Skeletal muscle satellite cell (primary cell): ENCODE results near the gene FBXL17.

Experiments
- H3K27me3 ChIP-seq: 2 replicates; pipeline ENCODE4 v1.7.0; 2013; ENCODE audit warnings: low read length; ENCODE audit not compliant: control insufficient read depth, insufficient read depth
- H3K36me3 ChIP-seq: 2 replicates; pipeline ENCODE4 v1.7.0; 2013; ENCODE audit warnings: mild to moderate bottlenecking, control low read depth, low read length; ENCODE audit not compliant: insufficient read depth
- H3K4me1 ChIP-seq: 2 replicates; pipeline ENCODE4 v1.7.0; 2013; ENCODE audit warnings: low read length; ENCODE audit not compliant: control insufficient read depth, insufficient read depth
- H3K4me2 ChIP-seq: 2 replicates; pipeline ENCODE4 v1.7.0; 2013; ENCODE audit warnings: mild to moderate bottlenecking, low read length
- H3K4me3 ChIP-seq: 2 replicates; pipeline ENCODE4 v1.7.0; 2013; ENCODE audit warnings: low read length
- H3K9ac ChIP-seq: 2 replicates; pipeline ENCODE4 v1.7.0; 2013; ENCODE audit warnings: mild to moderate bottlenecking, low read depth, low read length, moderate library complexity
- H3K9me3 ChIP-seq: replicated peaks from 2 replicates; pipeline ENCODE4 v1.7.0; 2013; ENCODE audit warnings: mild to moderate bottlenecking, control low read depth, low read length

FBXL17 gene

DNA sequence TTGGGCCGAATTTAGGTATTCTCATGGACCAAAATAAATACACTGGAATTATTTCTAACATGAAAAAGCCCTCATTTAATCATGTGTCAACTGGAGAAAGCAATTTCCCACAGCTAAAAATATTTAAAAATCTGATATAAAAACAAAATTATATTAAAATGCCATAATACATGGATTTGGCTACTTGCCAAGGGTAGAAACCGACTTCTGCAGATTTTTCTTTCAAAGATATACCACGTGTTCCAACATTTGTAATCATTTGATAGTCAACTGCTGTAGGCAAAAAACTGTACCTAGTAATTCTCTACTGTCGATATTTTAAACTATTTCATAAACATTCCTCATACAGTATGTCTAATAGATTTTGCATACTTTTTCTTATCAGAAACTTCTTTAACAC is 237.6 kb downstream of the FBXL17 start:
- no peak overlapping the region for H3K4me2 ChIP-seq
- no peaks in the 10 kb centered on the region for H3K36me3 ChIP-seq
- no peaks in the 10 kb centered on the region for H3K27me3 ChIP-seq
- H3K4me1 ChIP-seq = peaks cover 9% of the 10 kb centered on the region
- H3K4me3 ChIP-seq = no peak overlapping the region
- no peaks in the 10 kb centered on the region for H3K9me3 ChIP-seq
- no peak overlapping the region for H3K9ac ChIP-seq

DNA sequence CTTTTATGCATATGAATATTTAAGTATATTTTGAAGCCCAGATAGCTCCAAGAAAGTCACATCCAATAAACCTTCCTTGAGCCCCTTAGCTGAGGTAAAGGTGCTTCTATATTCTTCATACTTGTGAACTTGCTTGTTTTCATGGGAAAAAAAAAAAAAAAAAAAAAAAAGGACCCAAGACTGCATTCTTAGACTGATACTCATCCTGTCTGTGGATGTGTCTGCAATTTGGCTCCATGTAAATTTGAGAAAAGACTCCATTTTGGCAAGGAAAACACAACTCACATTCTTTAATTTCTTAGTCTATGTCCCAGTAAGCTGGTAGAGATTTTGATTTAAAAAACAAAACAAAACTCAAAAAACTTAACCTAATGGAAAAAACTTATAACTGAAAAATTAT is 238.3 kb downstream of the FBXL17 start:
- Histone ChIP-seq H3K9ac (no peak overlapping the region), H3K9me3 (no peaks in the 10 kb centered on the region), H3K27me3 (no peaks in the 10 kb centered on the region), H3K4me2 (no peak overlapping the region), H3K4me3 (no peak overlapping the region), H3K36me3 (no peaks in the 10 kb centered on the region), H3K4me1 (peaks cover 9% of the 10 kb centered on the region)

DNA sequence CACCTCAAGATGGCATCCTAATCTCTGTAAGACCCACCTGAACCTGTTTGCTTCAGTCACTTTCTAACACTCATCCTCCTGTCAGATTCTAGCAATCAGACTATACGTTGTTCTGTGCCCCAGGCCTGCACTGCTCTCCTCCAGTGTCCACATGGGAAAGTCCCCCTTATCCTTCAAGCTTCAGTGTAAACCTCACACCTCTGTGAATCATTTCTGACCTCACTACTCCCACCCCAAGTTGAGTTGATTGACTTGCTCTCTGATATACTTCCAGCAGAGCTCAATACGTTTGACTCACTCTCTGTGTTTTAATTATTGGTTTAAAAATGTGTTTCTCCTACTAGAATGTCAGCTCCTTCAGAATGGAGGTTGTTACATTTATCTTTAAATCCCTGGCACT is 240.2 kb downstream of the FBXL17 start:
- no peaks in the 10 kb centered on the region for H3K27me3 ChIP-seq
- H3K4me3 ChIP-seq = no peak overlapping the region
- H3K36me3 ChIP-seq = no peaks in the 10 kb centered on the region
- peaks cover 9% of the 10 kb centered on the region for H3K4me1 ChIP-seq
- H3K9ac ChIP-seq = no peak overlapping the region
- H3K9me3 ChIP-seq = no peaks in the 10 kb centered on the region
- no peak overlapping the region for H3K4me2 ChIP-seq

DNA sequence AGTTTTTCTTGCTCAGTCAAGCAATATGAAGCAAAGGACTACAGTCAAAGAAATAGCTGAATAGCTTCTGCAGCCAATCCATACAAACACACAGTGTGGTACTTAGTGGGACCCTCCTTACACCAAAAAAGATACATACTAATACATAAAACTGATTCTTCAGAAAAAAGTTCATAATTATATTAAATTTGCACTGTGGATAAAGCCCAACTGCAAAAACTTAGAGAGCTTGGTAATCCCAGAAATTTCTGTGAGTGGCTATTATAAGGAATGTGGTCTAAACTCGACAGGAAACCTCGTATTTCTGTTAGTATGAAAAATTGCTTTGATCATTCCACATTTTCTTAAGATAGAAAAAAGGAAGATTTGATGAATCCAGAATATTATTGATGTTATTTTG is 245.4 kb downstream of the FBXL17 start:
- Histone ChIP-seq H3K36me3 (no peaks in the 10 kb centered on the region), H3K4me3 (no peak overlapping the region), H3K9me3 (no peaks in the 10 kb centered on the region), H3K4me2 (no peak overlapping the region), H3K9ac (no peak overlapping the region), H3K4me1 (no peaks in the 10 kb centered on the region), H3K27me3 (no peaks in the 10 kb centered on the region)

DNA sequence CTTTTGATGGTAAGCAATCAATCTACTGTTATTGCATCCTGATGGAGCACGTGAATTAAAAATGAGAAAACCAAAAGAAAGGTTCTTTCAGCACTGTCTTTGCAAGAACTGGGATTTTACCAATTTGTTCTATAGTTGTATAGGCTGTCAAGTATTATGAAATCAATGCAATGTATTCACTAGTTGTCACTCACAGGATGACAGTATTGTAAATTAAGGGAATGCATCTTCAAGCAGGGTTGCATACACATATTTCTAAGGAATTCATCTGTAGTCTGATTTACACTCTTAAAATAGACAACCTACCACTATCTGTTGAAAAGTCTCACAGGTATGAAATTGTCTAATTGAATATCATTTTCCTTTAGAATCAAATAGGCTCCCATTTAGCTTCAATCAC is 252.8 kb downstream of the FBXL17 start:
- no peaks in the 10 kb centered on the region for H3K4me1 ChIP-seq
- no peak overlapping the region for H3K9ac ChIP-seq
- H3K4me2 ChIP-seq = no peak overlapping the region
- no peaks in the 10 kb centered on the region for H3K9me3 ChIP-seq
- H3K36me3 ChIP-seq = no peaks in the 10 kb centered on the region
- no peak overlapping the region for H3K4me3 ChIP-seq
- no peaks in the 10 kb centered on the region for H3K27me3 ChIP-seq

DNA sequence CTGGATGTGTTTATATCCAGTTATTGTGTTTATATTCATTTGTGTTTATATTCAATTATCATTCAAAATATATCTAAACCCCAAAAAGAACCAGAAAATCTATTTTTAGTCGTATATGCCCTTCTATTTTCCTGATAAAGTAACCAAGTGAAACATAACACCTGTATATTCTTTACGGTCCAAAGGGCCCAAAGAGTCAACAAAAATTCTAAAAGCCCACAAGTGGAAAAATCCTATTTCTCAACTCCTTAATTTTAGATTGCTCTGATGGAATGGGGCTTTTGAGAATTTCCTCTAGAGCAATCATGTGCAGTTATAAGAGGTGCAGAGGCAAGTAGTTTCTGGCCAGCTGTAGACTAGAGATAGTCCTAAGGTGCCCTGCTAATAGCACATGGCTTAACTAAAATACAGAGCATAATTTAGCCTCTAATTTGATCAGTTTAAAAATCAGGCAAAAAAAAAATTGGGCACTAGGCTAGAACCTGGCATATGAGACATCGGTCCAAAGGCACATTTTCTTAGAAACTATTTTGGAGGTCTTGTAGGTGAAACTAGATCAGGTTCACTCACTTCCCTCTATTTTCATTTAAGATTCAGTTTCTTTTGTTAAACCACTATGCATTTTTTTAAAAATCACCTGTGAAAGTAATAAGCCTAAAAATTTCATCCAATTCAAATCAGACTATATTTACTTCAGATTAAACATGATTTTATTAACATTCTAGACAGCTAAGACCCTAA is 256.0 kb downstream of the FBXL17 start:
- H3K4me2 ChIP-seq = no peak overlapping the region
- no peaks in the 10 kb centered on the region for H3K36me3 ChIP-seq
- H3K27me3 ChIP-seq = no peaks in the 10 kb centered on the region
- no peak overlapping the region for H3K4me3 ChIP-seq
- no peaks in the 10 kb centered on the region for H3K9me3 ChIP-seq
- no peak overlapping the region for H3K9ac ChIP-seq
- H3K4me1 ChIP-seq = no peaks in the 10 kb centered on the region

DNA sequence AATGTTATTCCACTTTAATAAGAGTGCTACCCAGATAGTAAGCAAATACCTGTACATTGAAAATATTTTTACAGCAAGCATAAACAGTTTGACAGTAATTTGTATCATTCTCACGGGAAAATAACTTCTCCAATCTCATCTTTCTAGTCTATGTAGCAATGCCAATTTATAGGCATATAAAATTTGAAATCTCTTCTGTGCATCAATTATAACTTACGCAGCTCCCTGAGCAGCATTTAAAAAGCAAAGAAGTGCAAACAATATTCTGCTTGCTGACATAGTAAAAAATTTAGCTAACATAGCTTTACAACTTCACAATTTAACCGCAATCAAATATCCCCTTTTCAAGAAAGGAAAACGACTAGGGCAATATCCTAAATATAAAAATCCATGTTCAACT is 257.3 kb downstream of the FBXL17 start:
- H3K27me3 ChIP-seq = no peaks in the 10 kb centered on the region
- no peaks in the 10 kb centered on the region for H3K36me3 ChIP-seq
- H3K4me3 ChIP-seq = no peak overlapping the region
- H3K4me2 ChIP-seq = no peak overlapping the region
- no peak overlapping the region for H3K9ac ChIP-seq
- no peaks in the 10 kb centered on the region for H3K4me1 ChIP-seq
- H3K9me3 ChIP-seq = no peaks in the 10 kb centered on the region

DNA sequence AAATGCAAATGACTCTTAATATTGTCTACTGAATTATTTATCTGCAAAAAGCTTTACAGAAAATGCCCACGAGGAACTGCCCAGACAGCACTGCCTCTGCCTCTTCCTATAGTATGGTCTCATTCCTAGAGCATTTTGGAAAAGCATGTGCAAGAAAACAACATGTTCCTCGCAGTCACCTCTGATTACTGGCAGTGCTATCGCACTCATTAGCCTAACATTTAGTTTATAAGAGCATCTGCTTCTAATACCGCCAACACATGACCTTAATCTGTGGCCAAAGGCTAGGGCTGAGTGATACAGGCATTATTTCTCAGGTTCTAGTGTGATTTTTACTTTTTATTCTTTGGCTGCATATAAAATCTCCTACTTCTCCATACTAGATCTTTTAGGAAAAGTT is 259.2 kb downstream of the FBXL17 start:
- no peaks in the 10 kb centered on the region for H3K36me3 ChIP-seq
- no peaks in the 10 kb centered on the region for H3K9me3 ChIP-seq
- no peak overlapping the region for H3K4me3 ChIP-seq
- no peak overlapping the region for H3K9ac ChIP-seq
- H3K4me2 ChIP-seq = no peak overlapping the region
- H3K4me1 ChIP-seq = no peaks in the 10 kb centered on the region
- H3K27me3 ChIP-seq = no peaks in the 10 kb centered on the region

DNA sequence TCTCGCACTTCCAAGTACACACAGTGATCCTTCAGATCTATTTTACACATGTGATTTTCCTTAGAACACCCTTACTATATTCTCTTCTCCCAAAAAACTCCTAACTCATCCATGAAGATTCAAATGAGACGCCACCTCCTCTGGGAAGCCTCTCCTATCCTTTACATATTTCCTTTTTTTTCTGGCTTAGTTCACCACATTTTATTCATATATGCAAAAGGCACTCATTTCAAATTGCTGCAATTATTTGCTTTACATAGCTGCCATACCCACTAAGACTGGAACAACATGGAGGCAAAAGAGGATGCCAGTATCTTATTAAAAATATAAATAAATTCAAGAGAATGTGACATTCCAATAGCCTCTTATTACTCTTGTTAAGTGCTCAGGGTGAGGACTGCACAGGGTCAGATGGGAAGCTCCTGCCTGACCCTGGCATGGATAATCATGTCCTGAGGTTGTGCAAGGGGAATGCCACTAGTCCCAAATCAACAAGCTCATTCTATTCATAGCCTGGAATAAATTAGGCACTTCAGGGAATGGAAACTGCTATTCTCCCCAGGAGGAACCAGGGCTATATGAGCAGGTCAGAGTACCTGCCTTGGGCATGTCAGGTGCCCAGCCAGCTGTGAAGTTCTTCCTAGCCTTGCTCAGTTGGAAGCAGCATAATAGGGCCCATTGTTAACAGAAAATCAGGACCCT is 262.9 kb downstream of the FBXL17 start:
- H3K9me3 ChIP-seq = no peaks in the 10 kb centered on the region
- H3K9ac ChIP-seq = no peak overlapping the region
- no peak overlapping the region for H3K4me2 ChIP-seq
- H3K4me1 ChIP-seq = no peaks in the 10 kb centered on the region
- H3K27me3 ChIP-seq = no peaks in the 10 kb centered on the region
- H3K4me3 ChIP-seq = no peak overlapping the region
- no peaks in the 10 kb centered on the region for H3K36me3 ChIP-seq

DNA sequence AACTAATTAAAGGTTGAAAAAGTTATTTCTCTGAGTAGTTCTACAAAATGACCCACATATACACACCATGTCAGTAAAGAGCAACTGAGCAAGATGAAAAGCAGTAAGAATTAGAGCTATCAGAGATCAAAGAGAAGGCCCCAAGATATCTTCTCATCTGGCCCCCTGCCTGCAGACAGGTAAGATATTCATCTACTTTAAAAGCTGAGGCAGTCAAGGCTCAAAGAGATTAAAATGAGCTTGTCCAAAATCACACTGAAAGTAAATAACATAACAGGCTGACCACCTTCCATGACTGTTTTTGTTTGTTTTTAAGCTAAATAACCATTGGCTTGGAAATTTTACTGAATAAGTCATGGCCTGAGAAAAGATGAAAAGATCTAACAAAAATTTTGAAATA is 266.2 kb downstream of the FBXL17 start:
- Histone ChIP-seq H3K27me3 (no peaks in the 10 kb centered on the region), H3K4me2 (no peak overlapping the region), H3K9ac (no peak overlapping the region), H3K9me3 (no peaks in the 10 kb centered on the region), H3K4me3 (no peak overlapping the region), H3K36me3 (no peaks in the 10 kb centered on the region), H3K4me1 (no peaks in the 10 kb centered on the region)

DNA sequence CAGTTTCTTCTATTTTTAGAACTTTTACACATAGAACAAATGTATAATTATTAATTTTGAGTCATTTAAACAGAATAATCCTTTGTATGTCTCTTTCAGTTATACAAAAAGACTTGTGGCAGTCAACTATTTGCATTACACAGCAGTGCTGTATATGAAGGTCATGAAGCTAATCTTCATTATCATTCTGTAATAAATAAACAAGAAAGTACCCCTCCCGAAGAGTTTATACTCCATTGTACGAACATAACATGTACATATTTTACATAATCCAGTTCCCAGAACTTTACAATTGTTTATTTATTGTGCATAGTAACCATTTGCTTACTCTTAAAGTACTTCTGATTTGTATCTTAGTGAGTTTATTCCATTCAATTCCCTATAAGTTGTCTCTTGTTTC is 267.9 kb downstream of the FBXL17 start:
- no peaks in the 10 kb centered on the region for H3K9me3 ChIP-seq
- H3K36me3 ChIP-seq = no peaks in the 10 kb centered on the region
- no peak overlapping the region for H3K9ac ChIP-seq
- H3K27me3 ChIP-seq = no peaks in the 10 kb centered on the region
- H3K4me1 ChIP-seq = no peaks in the 10 kb centered on the region
- no peak overlapping the region for H3K4me2 ChIP-seq
- no peak overlapping the region for H3K4me3 ChIP-seq

DNA sequence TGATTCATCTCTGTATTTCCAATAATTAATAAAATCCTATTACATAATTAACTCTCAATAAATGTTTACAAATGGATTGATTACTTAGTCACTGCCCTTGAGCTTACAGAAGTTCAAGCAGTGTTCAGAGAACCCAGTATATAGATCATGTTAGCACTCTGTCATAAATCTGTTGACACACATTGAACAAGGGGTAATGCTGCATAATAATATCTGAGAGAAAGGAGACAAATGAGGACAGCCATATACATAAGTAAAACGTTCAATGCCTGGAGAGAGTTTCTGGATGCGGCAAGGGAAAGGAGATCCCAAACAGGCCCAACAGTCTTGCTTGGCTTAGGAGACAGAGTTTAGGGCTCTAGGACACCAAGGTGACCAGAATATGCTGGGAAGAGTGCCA is 270.2 kb downstream of the FBXL17 start:
- Histone ChIP-seq H3K4me1 (no peaks in the 10 kb centered on the region), H3K27me3 (no peaks in the 10 kb centered on the region), H3K4me2 (no peak overlapping the region), H3K36me3 (no peaks in the 10 kb centered on the region), H3K4me3 (no peak overlapping the region), H3K9me3 (no peaks in the 10 kb centered on the region), H3K9ac (no peak overlapping the region)
